Fibroblast of lung (primary cell): ENCODE measurements around the gene PPP5C.

Experiments used
- EZH2 ChIP-seq: IDR thresholded peaks from 2 replicates; pipeline ENCODE4 v1.5.1; 2012; ENCODE audit warnings: low read length, control low read depth, mild to moderate bottlenecking; ENCODE audit errors: missing control alignments
- TF ChIP-seq, protein P1 (sequence below), 2 donors: IDR thresholded peaks in 1 of 2; conservative IDR thresholded peaks in 1 of 2; 1 replicate in 1 of 2; 2 replicates in 1 of 2; pipeline ENCODE4 v1.5.1; 2011 to 2012; ENCODE audit warnings: low read length in 2 of 2, control low read depth in 1 of 2, inconsistent platforms in 1 of 2, low read depth in 1 of 2, mild to moderate bottlenecking in 1 of 2

DNA sequence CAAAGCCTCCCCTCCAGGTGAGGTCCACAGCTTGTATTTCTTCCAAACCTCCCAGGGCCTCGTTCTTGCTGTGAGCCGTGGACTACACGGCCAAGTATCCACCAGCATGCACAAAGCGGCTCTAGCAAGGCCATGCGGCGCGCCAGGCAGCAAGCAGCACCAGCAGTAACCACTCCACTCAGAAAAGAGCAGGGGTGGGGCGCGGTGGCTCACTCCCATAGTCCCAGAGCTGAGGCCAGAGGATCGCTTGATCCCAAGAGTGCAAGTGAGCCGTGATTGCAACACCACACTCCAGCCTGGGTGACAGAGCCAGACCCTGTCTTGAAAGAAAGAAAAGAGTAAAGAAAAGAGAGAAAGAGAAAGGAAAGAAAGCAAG, 61.8 kb downstream of the PPP5C start:
- no peak for TF ChIP-seq EZH2
- TF ChIP-seq, protein P1, sequence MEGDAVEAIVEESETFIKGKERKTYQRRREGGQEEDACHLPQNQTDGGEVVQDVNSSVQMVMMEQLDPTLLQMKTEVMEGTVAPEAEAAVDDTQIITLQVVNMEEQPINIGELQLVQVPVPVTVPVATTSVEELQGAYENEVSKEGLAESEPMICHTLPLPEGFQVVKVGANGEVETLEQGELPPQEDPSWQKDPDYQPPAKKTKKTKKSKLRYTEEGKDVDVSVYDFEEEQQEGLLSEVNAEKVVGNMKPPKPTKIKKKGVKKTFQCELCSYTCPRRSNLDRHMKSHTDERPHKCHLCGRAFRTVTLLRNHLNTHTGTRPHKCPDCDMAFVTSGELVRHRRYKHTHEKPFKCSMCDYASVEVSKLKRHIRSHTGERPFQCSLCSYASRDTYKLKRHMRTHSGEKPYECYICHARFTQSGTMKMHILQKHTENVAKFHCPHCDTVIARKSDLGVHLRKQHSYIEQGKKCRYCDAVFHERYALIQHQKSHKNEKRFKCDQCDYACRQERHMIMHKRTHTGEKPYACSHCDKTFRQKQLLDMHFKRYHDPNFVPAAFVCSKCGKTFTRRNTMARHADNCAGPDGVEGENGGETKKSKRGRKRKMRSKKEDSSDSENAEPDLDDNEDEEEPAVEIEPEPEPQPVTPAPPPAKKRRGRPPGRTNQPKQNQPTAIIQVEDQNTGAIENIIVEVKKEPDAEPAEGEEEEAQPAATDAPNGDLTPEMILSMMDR (conservative IDR thresholded peaks at IDR 0.05 in 1 of 2, IDR thresholded peaks at IDR 0.05 in 1 of 2; ENCODE audit: low read depth in 1 of 2, low read length in 2 of 2), result no peak
